Stimulated activated CD4-positive, alpha-beta T cell treated with anti-CD3 and anti-CD28 coated beads, Interleukin-12 subunit alpha, Interleukin-12 subunit beta, amount 100 ng/mL, for 4 hours (primary cell): ENCODE results near the gene RASGRP2.

ENCODE experiments used
- DNase-seq: peaks from one replicate; pipeline ENCODE4 v3.0.0-alpha.2; 2020

RASGRP2 gene

GRCh38 chr11:64743591-64744543 lies at the start of gene RASGRP2:
TSS of gene RASGRP2 (minus strand) at chr11:64744142. CDS start at chr11:64742866, 1,276 bp downstream.
- peak; percentile 70 for DNase-seq

GRCh38 chr11:64792482-64792881 lies 48.5 kb upstream of the RASGRP2 start:
- no peak for DNase-seq

GRCh38 chr11:64791781-64792291 lies 47.9 kb upstream of the RASGRP2 start:
- no peak for DNase-seq

GRCh38 chr11:64790205-64791095 lies 46.5 kb upstream of the RASGRP2 start:
- no peak for DNase-seq

- no peak for DNase-seq
Observed at GRCh38 chr11:64789331-64790204, 45.6 kb upstream of the RASGRP2 start.

GRCh38 chr11:64788321-64789215 lies 44.6 kb upstream of the RASGRP2 start:
- no peak for DNase-seq

GRCh38 chr11:64787526-64788320 lies 43.8 kb upstream of the RASGRP2 start:
- peak; percentile 58 for DNase-seq

- no peak for DNase-seq
Observed at GRCh38 chr11:64786308-64786707, 42.4 kb upstream of the RASGRP2 start.

- DNase-seq: no peak
Observed at GRCh38 chr11:64784813-64785581, 41.1 kb upstream of the RASGRP2 start.

- peak; percentile 96 for DNase-seq
Observed at GRCh38 chr11:64778473-64779298, 34.7 kb upstream of the RASGRP2 start, which contains the start of gene SF1. TSS of gene SF1 (minus strand) at chr11:64778542. CDS start at chr11:64778392, 150 bp downstream.

- no peak for DNase-seq
Observed at GRCh38 chr11:64778223-64778472, 34.2 kb upstream of the RASGRP2 start.

GRCh38 chr11:64777449-64778222 lies 33.7 kb upstream of the RASGRP2 start:
- peak; percentile 80 for DNase-seq

GRCh38 chr11:64776875-64777274 lies 32.9 kb upstream of the RASGRP2 start:
- no peak for DNase-seq

GRCh38 chr11:64776425-64776824 lies 32.5 kb upstream of the RASGRP2 start:
- no peak for DNase-seq

- DNase-seq: no peak
Observed at GRCh38 chr11:64774144-64774543, 30.2 kb upstream of the RASGRP2 start.

- no peak for DNase-seq
Observed at GRCh38 chr11:64772303-64773018, 28.5 kb upstream of the RASGRP2 start.

- no peak for DNase-seq
Observed at GRCh38 chr11:64771861-64772260, 27.9 kb upstream of the RASGRP2 start.
